ENCODE results near the gene FASTKD1. TPM values are rescaled to one million over a fixed set of nuclear protein-coding genes. Genes with fewer than 3 reads are reported as not detected.
"Not testable (repeated sequence)": the region's sequence is repeated elsewhere in the genome, so short reads cannot be mapped to it uniquely, and the experiment has no call there.

The FASTKD1 gene
- polyA plus RNA-seq, 1 of the 3 experiments (the other 2 are of a cell fraction), result 8.7 TPM

DNA sequence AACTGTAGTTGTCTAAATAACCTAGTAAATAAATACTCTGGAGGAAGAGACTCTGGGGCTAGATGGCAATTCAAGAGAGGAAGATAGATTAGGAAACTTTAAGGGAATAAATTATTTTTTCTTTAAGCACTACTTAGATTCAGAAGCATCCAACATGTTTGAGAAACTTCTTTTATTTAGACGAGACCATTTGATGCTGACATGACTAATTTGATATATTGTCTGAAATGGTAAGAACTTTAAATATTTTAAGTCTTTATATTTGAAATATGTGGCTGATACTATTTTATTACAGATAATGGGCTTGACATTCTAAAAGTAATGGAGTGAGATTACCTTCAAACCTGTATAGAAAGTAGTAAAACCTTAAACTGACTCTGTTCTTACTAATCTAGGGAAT, 46.8 kb upstream of the FASTKD1 start:
- H3K79me2 ChIP-seq (ENCODE audit: insufficient read depth), result peaks cover 46% of the 10 kb centered on the region
- no peaks in the 10 kb centered on the region for H3K4me1 ChIP-seq (ENCODE audit: control insufficient read depth in 1 of 2, insufficient read depth in 2 of 2, low read depth in 1 of 2, low read length in 1 of 2)
- no peak for DNase-seq
- H3F3A ChIP-seq (replicated peaks; ENCODE audit: insufficient read depth), result no peaks in the 10 kb centered on the region
- H3K4me3 ChIP-seq (ENCODE audit: low read depth in 2 of 2, low read length in 1 of 2), result no peak overlapping the region
- peaks cover 28 to 74% of the 10 kb centered on the region in 2 experiments for H3K36me3 ChIP-seq (replicated peaks in 1 of 2; ENCODE audit: control insufficient read depth in 1 of 2, insufficient read depth in 2 of 2, low read length in 1 of 2)
- H3K9me2 ChIP-seq, result no peaks in the 10 kb centered on the region
- no peaks in the 10 kb centered on the region for H3K27me3 ChIP-seq (ENCODE audit: insufficient read depth)
- H3K27ac ChIP-seq (ENCODE audit: low read depth in 2 of 2, low read length in 1 of 2), result no peak overlapping the region
- no peak overlapping the region for H3K4me2 ChIP-seq
- H2AFZ ChIP-seq (ENCODE audit: low read depth), result no peak overlapping the region
- no peaks in the 10 kb centered on the region for H3K9me3 ChIP-seq
- 86% methylated on average over 1 of the region's 1 CpG for WGBS (ENCODE audit: low lambda C conversion rate)
- no peak overlapping the region for H3K9ac ChIP-seq
- POLR2A ChIA-PET, result no interaction called here
- H4K20me1 ChIP-seq (ENCODE audit: insufficient read depth), result 0 out of 2 replicates have a peak, but pooled peaks cover 6% of the 10 kb centered on the region
- TF ChIP-seq, protein P1, sequence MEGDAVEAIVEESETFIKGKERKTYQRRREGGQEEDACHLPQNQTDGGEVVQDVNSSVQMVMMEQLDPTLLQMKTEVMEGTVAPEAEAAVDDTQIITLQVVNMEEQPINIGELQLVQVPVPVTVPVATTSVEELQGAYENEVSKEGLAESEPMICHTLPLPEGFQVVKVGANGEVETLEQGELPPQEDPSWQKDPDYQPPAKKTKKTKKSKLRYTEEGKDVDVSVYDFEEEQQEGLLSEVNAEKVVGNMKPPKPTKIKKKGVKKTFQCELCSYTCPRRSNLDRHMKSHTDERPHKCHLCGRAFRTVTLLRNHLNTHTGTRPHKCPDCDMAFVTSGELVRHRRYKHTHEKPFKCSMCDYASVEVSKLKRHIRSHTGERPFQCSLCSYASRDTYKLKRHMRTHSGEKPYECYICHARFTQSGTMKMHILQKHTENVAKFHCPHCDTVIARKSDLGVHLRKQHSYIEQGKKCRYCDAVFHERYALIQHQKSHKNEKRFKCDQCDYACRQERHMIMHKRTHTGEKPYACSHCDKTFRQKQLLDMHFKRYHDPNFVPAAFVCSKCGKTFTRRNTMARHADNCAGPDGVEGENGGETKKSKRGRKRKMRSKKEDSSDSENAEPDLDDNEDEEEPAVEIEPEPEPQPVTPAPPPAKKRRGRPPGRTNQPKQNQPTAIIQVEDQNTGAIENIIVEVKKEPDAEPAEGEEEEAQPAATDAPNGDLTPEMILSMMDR (IDR thresholded peaks at IDR 0.05), result no peak
- TF ChIP-seq RAD21 (IDR thresholded peaks at IDR 0.05; ENCODE audit: low read length) (no peak), ELF1 (IDR thresholded peaks at IDR 0.05) (no peak), POLR2AphosphoS5 (IDR thresholded peaks at IDR 0.05; ENCODE audit: low read depth, low read length) (no peak), TEAD4 (IDR thresholded peaks at IDR 0.05; ENCODE audit: borderline replicate concordance, insufficient read depth) (no peak), MEF2A (IDR thresholded peaks at IDR 0.05; ENCODE audit: borderline replicate concordance, low read depth) (no peak), FOSL2 (IDR thresholded peaks at IDR 0.05; ENCODE audit: borderline replicate concordance, low read depth) (no peak), FOXJ3 (CRISPR knock-in tag; IDR thresholded peaks at IDR 0.05) (no peak)
- TF ChIP-seq, protein P2, sequence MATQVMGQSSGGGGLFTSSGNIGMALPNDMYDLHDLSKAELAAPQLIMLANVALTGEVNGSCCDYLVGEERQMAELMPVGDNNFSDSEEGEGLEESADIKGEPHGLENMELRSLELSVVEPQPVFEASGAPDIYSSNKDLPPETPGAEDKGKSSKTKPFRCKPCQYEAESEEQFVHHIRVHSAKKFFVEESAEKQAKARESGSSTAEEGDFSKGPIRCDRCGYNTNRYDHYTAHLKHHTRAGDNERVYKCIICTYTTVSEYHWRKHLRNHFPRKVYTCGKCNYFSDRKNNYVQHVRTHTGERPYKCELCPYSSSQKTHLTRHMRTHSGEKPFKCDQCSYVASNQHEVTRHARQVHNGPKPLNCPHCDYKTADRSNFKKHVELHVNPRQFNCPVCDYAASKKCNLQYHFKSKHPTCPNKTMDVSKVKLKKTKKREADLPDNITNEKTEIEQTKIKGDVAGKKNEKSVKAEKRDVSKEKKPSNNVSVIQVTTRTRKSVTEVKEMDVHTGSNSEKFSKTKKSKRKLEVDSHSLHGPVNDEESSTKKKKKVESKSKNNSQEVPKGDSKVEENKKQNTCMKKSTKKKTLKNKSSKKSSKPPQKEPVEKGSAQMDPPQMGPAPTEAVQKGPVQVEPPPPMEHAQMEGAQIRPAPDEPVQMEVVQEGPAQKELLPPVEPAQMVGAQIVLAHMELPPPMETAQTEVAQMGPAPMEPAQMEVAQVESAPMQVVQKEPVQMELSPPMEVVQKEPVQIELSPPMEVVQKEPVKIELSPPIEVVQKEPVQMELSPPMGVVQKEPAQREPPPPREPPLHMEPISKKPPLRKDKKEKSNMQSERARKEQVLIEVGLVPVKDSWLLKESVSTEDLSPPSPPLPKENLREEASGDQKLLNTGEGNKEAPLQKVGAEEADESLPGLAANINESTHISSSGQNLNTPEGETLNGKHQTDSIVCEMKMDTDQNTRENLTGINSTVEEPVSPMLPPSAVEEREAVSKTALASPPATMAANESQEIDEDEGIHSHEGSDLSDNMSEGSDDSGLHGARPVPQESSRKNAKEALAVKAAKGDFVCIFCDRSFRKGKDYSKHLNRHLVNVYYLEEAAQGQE (IDR thresholded peaks at IDR 0.05; ENCODE audit: low read depth, low read length), result no peak
- CTCF ChIA-PET, result no interaction called here

DNA sequence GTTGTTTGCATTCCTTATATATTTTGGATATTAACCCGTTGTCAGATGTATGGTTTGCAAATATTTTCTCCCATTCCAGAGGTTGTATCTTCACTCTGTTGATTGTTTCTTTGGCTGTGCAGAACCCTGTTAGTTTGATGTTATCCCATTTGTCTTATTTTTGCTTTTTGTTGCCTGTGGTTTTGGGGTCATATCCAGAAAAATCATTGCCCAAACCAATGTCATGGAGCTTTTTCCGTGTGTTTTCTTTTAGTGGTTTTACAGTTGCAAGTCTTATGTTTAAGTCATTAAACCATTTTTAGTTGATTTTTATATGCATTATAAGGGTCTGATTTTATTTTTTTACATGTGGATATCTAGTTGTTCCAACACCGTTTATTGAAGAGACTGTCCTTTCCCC, 46.3 kb upstream of the FASTKD1 start:
- Histone ChIP-seq H3K36me3 (replicated peaks in 1 of 2; ENCODE audit: control insufficient read depth in 1 of 2, insufficient read depth in 2 of 2, low read length in 1 of 2) (peaks cover 26 to 75% of the 10 kb centered on the region in 2 experiments), H4K20me1 (ENCODE audit: insufficient read depth) (0 out of 2 replicates have a peak, but pooled peaks cover 6% of the 10 kb centered on the region), H3K4me3 (ENCODE audit: low read depth in 2 of 2, low read length in 1 of 2) (no peak overlapping the region), H3F3A (replicated peaks; ENCODE audit: insufficient read depth) (no peaks in the 10 kb centered on the region), H3K9me3 (no peaks in the 10 kb centered on the region), H3K27ac (ENCODE audit: low read depth in 2 of 2, low read length in 1 of 2) (no peak overlapping the region), H2AFZ (ENCODE audit: low read depth) (no peak overlapping the region), H3K9ac (no peak overlapping the region), H3K79me2 (ENCODE audit: insufficient read depth) (peaks cover 46% of the 10 kb centered on the region), H3K4me1 (ENCODE audit: control insufficient read depth in 1 of 2, insufficient read depth in 2 of 2, low read depth in 1 of 2, low read length in 1 of 2) (no peaks in the 10 kb centered on the region), H3K4me2 (no peak overlapping the region), H3K27me3 (ENCODE audit: insufficient read depth) (no peaks in the 10 kb centered on the region), H3K9me2 (no peaks in the 10 kb centered on the region)
- DNase-seq, result no peak
- ChIA-PET POLR2A (no interaction called here), CTCF (no interaction called here)
- no peak for TF ChIP-seq MEF2A (IDR thresholded peaks at IDR 0.05; ENCODE audit: borderline replicate concordance, low read depth)
- WGBS (ENCODE audit: low lambda C conversion rate), result 60% methylated on average over 3 of the region's 3 CpGs

DNA sequence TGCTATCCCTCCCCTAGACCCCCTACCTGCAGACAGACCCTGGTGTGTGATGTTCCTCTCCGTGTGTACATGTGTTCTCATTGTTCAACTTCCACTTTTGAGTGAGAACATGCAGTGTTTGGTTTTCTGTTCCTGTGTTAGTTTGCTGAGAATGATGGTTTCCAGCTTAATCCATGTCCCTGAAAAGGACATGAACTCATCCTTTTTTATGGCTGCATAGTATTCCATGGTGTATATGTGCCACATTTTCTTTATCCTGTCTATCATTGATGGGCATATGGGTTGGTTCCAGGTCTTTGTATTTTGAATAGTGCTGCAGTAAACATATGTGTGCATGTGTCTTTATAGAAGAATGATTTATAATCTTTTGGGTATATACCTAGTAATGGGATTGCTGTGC, 42.3 kb upstream of the FASTKD1 start:
- H3K27me3 ChIP-seq (ENCODE audit: insufficient read depth); H3K9ac ChIP-seq; H4K20me1 ChIP-seq (ENCODE audit: insufficient read depth); H3K4me3 ChIP-seq (ENCODE audit: low read depth in 2 of 2, low read length in 1 of 2); POLR2A ChIA-PET; H3K9me3 ChIP-seq; H3K27ac ChIP-seq (ENCODE audit: low read depth in 2 of 2, low read length in 1 of 2); H3F3A ChIP-seq (replicated peaks; ENCODE audit: insufficient read depth); DNase-seq; CTCF ChIA-PET; H3K9me2 ChIP-seq; H2AFZ ChIP-seq (ENCODE audit: low read depth); H3K4me1 ChIP-seq (ENCODE audit: control insufficient read depth in 1 of 2, insufficient read depth in 2 of 2, low read depth in 1 of 2, low read length in 1 of 2); H3K4me2 ChIP-seq: not testable (repeated sequence)
- H3K36me3 ChIP-seq (replicated peaks in 1 of 2; ENCODE audit: control insufficient read depth in 1 of 2, insufficient read depth in 2 of 2, low read length in 1 of 2), result peaks cover 37 to 88% of the 10 kb centered on the region in 2 experiments
- 100% methylated on average over 1 of the region's 1 CpG for WGBS (ENCODE audit: low lambda C conversion rate)
- peaks cover 46% of the 10 kb centered on the region for H3K79me2 ChIP-seq (ENCODE audit: insufficient read depth)

All from SK-N-SH (cell line).